Activated B cell treated with CpG ODN at 0.5 μM for 24 hours (primary cell): ENCODE data around the gene MET. TPM values are rescaled to one million over a fixed set of nuclear protein-coding genes. Genes with fewer than 3 reads are reported as not detected.

Experiments
- ATAC-seq: fragments of 200-7000 bp; cut with Tn5 transposase; one replicate; pipeline ENCODE4 v1.10.0; 2021; ENCODE audit warnings: low read depth, mild to moderate bottlenecking, moderate library complexity
- CTCF ChIA-PET: fragments of 350-600 bp; sonication (Branson Sonifier 250); formaldehyde crosslinking; loops from one replicate; lab custom pipeline; 2021; ENCODE audit warnings: antibody characterized with exemption; lab: Charles Lee
- POLR2A ChIA-PET: fragments of 350-600 bp; sonication (Branson Sonifier 250); formaldehyde crosslinking; loops from one replicate; lab custom pipeline; 2021; ENCODE audit warnings: antibody characterized with exemption; lab: Charles Lee
- DNase-seq: peaks from one replicate; pipeline ENCODE4 v3.0.0; 2022
- H3K27ac Mint-ChIP-seq: one replicate; pipeline ENCODE4 v1.8.0; 2020; ENCODE audit warnings: mixed read lengths
- H3K27me3 Mint-ChIP-seq: one replicate; pipeline ENCODE4 v1.8.0; 2021; ENCODE audit warnings: mixed read lengths
- H3K36me3 Mint-ChIP-seq: one replicate; pipeline ENCODE4 v1.8.0; 2021; ENCODE audit warnings: low read depth, mixed read lengths
- H3K4me1 Mint-ChIP-seq: one replicate; pipeline ENCODE4 v1.8.0; 2021; ENCODE audit warnings: mixed read lengths
- H3K4me3 Mint-ChIP-seq: one replicate; pipeline ENCODE4 v1.8.0; 2020; ENCODE audit warnings: mild to moderate bottlenecking, mixed read lengths
- H3K9me3 Mint-ChIP-seq: one replicate; pipeline ENCODE4 v1.8.0; 2020; ENCODE audit warnings: mixed read lengths
- CTCF ChIP-seq: fragments of 200-600 bp; IDR thresholded peaks from one replicate; pipeline ENCODE4 v1.8.0; 2022; ENCODE audit warnings: antibody characterized with exemption, mild to moderate bottlenecking
- intact Hi-C: fragments of 100-400 bp; cut with micrococcal nuclease; formaldehyde crosslinking; loops from one replicate; pipeline ENCODE4 v1.15.1; 2024
- total RNA-seq: library from RNA; stranded (reverse); gene quantifications from 2 replicates; pipeline ENCODE4 v1.2.3, GENCODE V29; 2022

The MET gene
- total RNA-seq, 1 donor from 2014 or later = 1.1 TPM

GRCh38 chr7:116792813-116793212 is 120.8 kb downstream of the MET start:
- intact Hi-C loops = no loop called here
- TF ChIP-seq CTCF = no peak
- Mint-ChIP-seq H3K9me3 (no peaks in the 10 kb centered on the region), H3K4me1 (no peaks in the 10 kb centered on the region), H3K27me3 (peaks cover 2% of the 10 kb centered on the region), H3K27ac (no peak overlapping the region), H3K36me3 (no peaks in the 10 kb centered on the region), H3K4me3 (no peak overlapping the region)
- ChIA-PET POLR2A (no interaction called here), CTCF (no interaction called here)
- no peak for DNase-seq
- ATAC-seq = no peak

GRCh38 chr7:116793795-116794340 is 121.9 kb downstream of the MET start:
- no peak for ATAC-seq
- no peak overlapping the region for H3K4me3 Mint-ChIP-seq
- no peak overlapping the region for H3K27ac Mint-ChIP-seq
- no peak for TF ChIP-seq CTCF
- no peak for DNase-seq
- peaks cover 5% of the 10 kb centered on the region for H3K4me1 Mint-ChIP-seq
- ChIA-PET POLR2A (no interaction called here), CTCF (no interaction called here)
- H3K9me3 Mint-ChIP-seq = no peaks in the 10 kb centered on the region
- intact Hi-C loops = no loop called here
- H3K27me3 Mint-ChIP-seq = peaks cover 2% of the 10 kb centered on the region
- no peaks in the 10 kb centered on the region for H3K36me3 Mint-ChIP-seq

- intact Hi-C loops = no loop called here
- Mint-ChIP-seq H3K36me3 (no peaks in the 10 kb centered on the region), H3K27me3 (peaks cover 4% of the 10 kb centered on the region), H3K4me3 (no peak overlapping the region), H3K9me3 (no peaks in the 10 kb centered on the region), H3K4me1 (peaks cover 5% of the 10 kb centered on the region), H3K27ac (no peak overlapping the region)
- ChIA-PET CTCF (no interaction called here), POLR2A (no interaction called here)
- DNase-seq = no peak
- TF ChIP-seq CTCF = no peak
- no peak for ATAC-seq
Observed at GRCh38 chr7:116796471-116796870, 124.5 kb downstream of the MET start.

GRCh38 chr7:116797612-116798011 is 125.6 kb downstream of the MET start:
- H3K9me3 Mint-ChIP-seq = no peaks in the 10 kb centered on the region
- ATAC-seq (no peak), DNase-seq (no peak)
- intact Hi-C loops = no loop called here
- ChIA-PET POLR2A (no interaction called here), CTCF (interaction anchor here (1.5 kb wide), 1 partner anchor 206 kb away, joined by 4 read pairs; no protein-coding TSS in a partner anchor)
- H3K27me3 Mint-ChIP-seq = peaks cover 5% of the 10 kb centered on the region
- no peaks in the 10 kb centered on the region for H3K36me3 Mint-ChIP-seq
- no peak overlapping the region for H3K4me3 Mint-ChIP-seq
- H3K27ac Mint-ChIP-seq = no peak overlapping the region
- no peak for TF ChIP-seq CTCF
- H3K4me1 Mint-ChIP-seq = peaks cover 5% of the 10 kb centered on the region

- CTCF ChIA-PET = interaction anchor here (1.5 kb wide), 1 partner anchor 207 kb away, joined by 4 read pairs; no protein-coding TSS in a partner anchor
- H3K27ac Mint-ChIP-seq = no peak overlapping the region
- no peak for TF ChIP-seq CTCF
- POLR2A ChIA-PET = no interaction called here
- H3K9me3 Mint-ChIP-seq = no peaks in the 10 kb centered on the region
- intact Hi-C loops = no loop called here
- H3K36me3 Mint-ChIP-seq = no peaks in the 10 kb centered on the region
- ATAC-seq (no peak), DNase-seq (no peak)
- H3K4me1 Mint-ChIP-seq = peaks cover 9% of the 10 kb centered on the region
- H3K27me3 Mint-ChIP-seq = peaks cover 9% of the 10 kb centered on the region
- H3K4me3 Mint-ChIP-seq = no peak overlapping the region
Observed at GRCh38 chr7:116798232-116798631, 126.2 kb downstream of the MET start.
